ENCODE results near the gene TACC2.
"Not testable (repeated sequence)": the region's sequence is repeated elsewhere in the genome, so short reads cannot be mapped to it uniquely, and the experiment has no call there.

TACC2 gene

DNA sequence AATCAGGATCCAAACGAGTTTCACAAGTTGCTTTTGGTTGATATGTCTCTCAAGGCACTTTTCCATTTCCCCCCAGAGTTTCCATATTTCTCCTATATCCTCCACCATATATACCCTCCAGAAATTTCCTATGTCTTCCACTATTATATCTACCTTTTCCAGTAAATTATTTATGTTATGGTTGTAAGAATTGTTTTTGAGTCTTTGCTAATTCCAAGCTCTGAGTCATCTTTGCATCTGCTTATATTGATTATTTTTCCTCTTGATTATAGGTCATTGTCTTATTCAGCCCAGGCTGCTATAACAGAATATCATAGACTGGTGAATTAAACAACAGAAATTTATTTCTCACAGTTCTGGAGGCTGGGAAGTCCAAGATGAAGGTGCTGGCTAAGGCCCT lies 12.7 kb downstream of the TACC2 start:
- TF ChIP-seq, protein P1, sequence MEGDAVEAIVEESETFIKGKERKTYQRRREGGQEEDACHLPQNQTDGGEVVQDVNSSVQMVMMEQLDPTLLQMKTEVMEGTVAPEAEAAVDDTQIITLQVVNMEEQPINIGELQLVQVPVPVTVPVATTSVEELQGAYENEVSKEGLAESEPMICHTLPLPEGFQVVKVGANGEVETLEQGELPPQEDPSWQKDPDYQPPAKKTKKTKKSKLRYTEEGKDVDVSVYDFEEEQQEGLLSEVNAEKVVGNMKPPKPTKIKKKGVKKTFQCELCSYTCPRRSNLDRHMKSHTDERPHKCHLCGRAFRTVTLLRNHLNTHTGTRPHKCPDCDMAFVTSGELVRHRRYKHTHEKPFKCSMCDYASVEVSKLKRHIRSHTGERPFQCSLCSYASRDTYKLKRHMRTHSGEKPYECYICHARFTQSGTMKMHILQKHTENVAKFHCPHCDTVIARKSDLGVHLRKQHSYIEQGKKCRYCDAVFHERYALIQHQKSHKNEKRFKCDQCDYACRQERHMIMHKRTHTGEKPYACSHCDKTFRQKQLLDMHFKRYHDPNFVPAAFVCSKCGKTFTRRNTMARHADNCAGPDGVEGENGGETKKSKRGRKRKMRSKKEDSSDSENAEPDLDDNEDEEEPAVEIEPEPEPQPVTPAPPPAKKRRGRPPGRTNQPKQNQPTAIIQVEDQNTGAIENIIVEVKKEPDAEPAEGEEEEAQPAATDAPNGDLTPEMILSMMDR (conservative IDR thresholded peaks at IDR 0.05; ENCODE audit: low read depth, low read length): no peak
- H3K4me3 ChIP-seq (ENCODE audit: low read depth, low read length): no peak overlapping the region
- DNase-seq (ENCODE audit: low read depth): no peak

DNA sequence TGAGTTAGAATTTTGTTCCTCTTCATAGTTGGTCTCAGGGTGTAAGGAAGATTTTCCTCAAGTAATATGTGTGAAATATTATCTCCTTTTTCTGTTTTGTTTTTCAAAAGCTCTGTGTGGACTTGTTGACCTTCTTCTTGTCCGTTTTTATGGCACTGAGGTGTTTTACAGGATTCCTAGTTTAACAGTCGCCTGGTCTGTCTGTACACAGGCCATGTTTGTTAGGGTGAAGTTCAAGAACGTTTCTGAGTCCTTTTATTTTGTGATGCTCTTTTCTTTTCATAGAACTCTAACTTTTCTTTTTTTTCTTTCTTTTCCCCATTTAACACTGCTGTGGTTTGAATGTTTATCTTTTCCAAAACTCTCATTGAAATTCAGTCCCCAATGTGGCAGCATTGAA lies 18.5 kb downstream of the TACC2 start:
- TF ChIP-seq, protein P1 (conservative IDR thresholded peaks at IDR 0.05; ENCODE audit: low read depth, low read length): no peak
- DNase-seq (ENCODE audit: low read depth): no peak
- H3K4me3 ChIP-seq (ENCODE audit: low read depth, low read length): no peak overlapping the region

DNA sequence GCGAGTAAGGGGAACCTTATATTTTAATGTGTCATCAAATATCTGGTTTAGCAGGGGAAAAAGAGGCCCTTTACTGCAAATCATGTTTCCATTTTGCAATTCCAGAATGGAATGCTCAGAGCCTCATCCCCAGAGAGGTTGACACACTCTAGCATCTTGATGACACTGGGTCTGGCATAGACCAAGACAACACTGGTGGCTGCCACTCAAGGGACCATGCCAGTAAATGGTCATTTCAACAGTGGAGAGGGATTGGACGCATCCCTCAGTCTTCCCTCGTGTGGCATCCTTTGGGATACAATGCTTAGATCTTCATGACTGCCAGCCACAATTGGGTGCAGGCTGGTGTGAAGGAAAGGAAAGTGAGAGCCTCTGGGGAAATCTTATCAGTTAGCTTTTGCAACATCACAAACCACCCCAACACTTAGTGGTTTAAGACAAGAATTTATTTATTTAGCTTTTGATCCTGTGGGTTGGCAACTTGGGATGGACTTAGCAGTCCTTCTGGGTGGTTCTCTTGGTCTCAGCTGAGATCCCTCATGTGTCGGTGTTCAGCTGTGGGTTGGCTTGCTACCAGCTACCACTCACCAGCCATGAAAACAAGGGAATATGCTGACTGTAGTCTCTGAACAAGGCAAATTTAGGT lies 21.6 kb downstream of the TACC2 start:
- H3K4me3 ChIP-seq (ENCODE audit: low read depth, low read length): no peak overlapping the region
- TF ChIP-seq, protein P1 (conservative IDR thresholded peaks at IDR 0.05; ENCODE audit: low read depth, low read length): no peak
- no peak for DNase-seq (ENCODE audit: low read depth)

DNA sequence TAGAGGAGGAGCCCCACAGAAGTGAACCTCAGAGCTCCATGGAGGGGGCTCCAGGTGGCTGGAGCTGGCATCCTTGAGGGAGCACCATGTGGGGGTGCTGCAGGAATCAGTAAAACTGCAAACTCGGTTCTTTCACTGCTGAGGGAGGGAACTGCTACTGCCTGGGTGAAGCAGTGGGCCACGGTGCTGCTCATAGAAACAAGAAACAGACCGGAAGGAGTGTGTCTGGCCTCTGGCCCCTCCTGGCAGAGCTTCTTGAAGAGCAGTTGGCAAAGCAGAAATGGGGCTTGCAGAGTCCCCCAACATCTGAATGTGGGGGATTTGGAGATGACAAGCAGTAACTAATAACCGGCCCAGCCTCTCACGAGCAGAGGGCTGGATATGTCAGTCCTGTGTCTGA lies 23.8 kb downstream of the TACC2 start:
- no peak for DNase-seq (ENCODE audit: low read depth)
- TF ChIP-seq, protein P1 (conservative IDR thresholded peaks at IDR 0.05; ENCODE audit: low read depth, low read length): no peak
- H3K4me3 ChIP-seq (ENCODE audit: low read depth, low read length): no peak overlapping the region

DNA sequence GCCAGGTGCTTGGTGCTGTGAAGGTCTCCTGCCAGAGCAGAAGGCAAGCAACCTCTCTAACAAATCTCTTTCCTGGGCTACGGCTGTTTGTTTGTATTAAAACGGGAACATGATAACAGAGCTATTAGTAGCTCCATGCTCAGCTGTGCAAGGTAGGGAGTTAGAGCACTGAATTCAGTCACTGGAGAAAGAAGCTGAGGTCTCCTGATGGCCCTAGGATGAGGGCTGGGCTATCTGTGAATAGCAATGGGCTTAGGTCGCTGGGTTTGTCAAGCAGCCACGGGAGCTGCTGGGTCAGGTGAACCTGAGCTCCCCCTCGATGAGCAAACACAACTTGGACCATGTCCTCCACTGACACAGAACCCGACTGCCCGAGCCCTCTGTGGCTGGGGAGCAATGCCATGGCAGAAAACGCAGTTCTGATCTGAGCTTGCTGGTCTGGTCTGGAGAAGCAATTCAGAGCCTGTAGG lies 24.4 kb downstream of the TACC2 start:
- TF ChIP-seq, protein P1 (conservative IDR thresholded peaks at IDR 0.05; ENCODE audit: low read depth, low read length): no peak

DNA sequence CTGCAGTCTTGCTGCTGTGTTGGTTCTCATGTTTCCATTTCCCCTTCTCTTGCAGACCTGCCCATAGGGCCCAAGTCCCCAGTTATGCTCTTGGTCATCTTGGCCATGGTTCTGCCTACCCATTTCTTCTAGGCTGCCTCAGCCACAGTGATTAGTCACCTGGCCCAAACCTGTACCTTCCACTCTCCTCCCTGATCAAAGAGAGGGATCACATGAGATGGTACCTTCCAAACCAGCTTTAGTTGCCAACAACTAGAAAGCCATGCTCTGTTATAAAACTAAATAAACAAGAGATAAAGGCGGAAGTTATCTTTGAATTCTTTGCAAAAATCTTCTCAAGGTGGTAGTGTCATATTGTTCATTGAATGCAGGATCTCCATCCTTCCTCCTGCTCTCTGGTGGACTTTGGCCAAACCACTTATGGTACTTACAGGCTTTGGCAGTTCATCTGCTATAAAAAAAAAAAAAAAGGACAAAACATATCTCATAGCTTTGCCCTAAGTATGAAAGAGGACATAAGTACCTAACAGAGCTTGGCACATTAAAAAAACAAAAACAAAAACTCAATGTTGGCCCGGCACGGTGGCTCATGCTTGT lies 25.8 kb downstream of the TACC2 start:
- H3K4me3 ChIP-seq (ENCODE audit: low read depth, low read length): no peak overlapping the region
- no peak for DNase-seq (ENCODE audit: low read depth)
- TF ChIP-seq, protein P1 (conservative IDR thresholded peaks at IDR 0.05; ENCODE audit: low read depth, low read length): no peak

More for the DNA sequence above, 24.4 kb downstream of the TACC2 start:
- no peak overlapping the region for H3K4me3 ChIP-seq (ENCODE audit: low read depth, low read length)
- DNase-seq (ENCODE audit: low read depth): no peak

DNA sequence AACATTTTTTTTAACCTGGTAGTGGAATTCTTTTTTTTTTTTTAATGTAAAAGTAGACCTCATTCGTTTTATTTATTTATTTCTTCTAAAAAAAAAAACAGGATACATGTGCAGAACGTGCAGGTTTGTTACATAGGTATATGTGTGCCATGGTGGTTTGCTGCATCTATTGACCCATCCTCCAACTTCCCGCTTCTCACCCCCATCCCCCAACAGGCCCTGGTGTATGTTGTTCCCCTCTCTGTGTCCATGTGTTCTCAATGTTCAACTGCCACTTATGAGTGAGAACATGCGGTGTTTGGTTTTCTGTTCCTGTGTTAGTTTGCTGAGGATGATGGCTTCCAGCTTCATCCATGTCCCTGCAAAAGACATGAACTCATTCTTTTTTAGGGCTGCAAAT lies 29.0 kb downstream of the TACC2 start:
- not testable (repeated sequence) for H3K4me3 ChIP-seq (ENCODE audit: low read depth, low read length); DNase-seq (ENCODE audit: low read depth)
